ENCODE measurements around the gene TOMM20L.

GRCh38 chr14:58398495-58398894 lies 2.8 kb downstream of the TOMM20L start:
- TF ChIP-seq POLR2AphosphoS5 (IDR thresholded peaks at IDR 0.05) (no peak), CTCF (IDR thresholded peaks at IDR 0.05; ENCODE audit: poor library complexity, severe bottlenecking) (no peak), RAD21 (conservative IDR thresholded peaks at IDR 0.05) (no peak), EZH2 (IDR thresholded peaks at IDR 0.05; ENCODE audit: borderline replicate concordance, insufficient read depth, low read length, poor library complexity, severe bottlenecking) (no peak)
